SW480 (cell line): ENCODE data around the gene TMEM238L.

Experiments
- DNase-seq: peaks from one replicate; pipeline ENCODE4 v3.0.0-alpha.2; 2016; ENCODE audit warnings: low spot score

Gene TMEM238L

GRCh38 chr17:10804546-10804945 is 647 bp upstream of the TMEM238L start:
- DNase-seq: no peak

GRCh38 chr17:10803350-10803749 is 549 bp downstream of the TMEM238L start:
- no peak for DNase-seq

- no peak for DNase-seq
Measured at GRCh38 chr17:10802496-10803284, 1.2 kb downstream of the TMEM238L start.

- no peak for DNase-seq
Measured at GRCh38 chr17:10799407-10799806, 4.5 kb downstream of the TMEM238L start.

GRCh38 chr17:10798910-10799309 is 5.0 kb downstream of the TMEM238L start:
- no peak for DNase-seq

GRCh38 chr17:10798332-10798749 is 5.6 kb downstream of the TMEM238L start:
- no peak for DNase-seq

- DNase-seq: no peak
Measured at GRCh38 chr17:10797476-10798328, 6.2 kb downstream of the TMEM238L start.

- no peak for DNase-seq
Measured at GRCh38 chr17:10793816-10794215, 10.1 kb downstream of the TMEM238L start.

GRCh38 chr17:10793256-10793655 is 10.6 kb downstream of the TMEM238L start:
- no peak for DNase-seq

- DNase-seq: no peak
Measured at GRCh38 chr17:10792151-10792550, 11.7 kb downstream of the TMEM238L start.

GRCh38 chr17:10790491-10791401 is 13.2 kb downstream of the TMEM238L start:
- no peak for DNase-seq

- DNase-seq: no peak
Measured at GRCh38 chr17:10789694-10790271, 14.1 kb downstream of the TMEM238L start.

- no peak for DNase-seq
Measured at GRCh38 chr17:10787306-10788045, 16.4 kb downstream of the TMEM238L start.

GRCh38 chr17:10785295-10785694 is 18.6 kb downstream of the TMEM238L start:
- DNase-seq: no peak

- DNase-seq: no peak
Measured at GRCh38 chr17:10779609-10780008, 24.3 kb downstream of the TMEM238L start.

GRCh38 chr17:10777890-10778289 is 26.0 kb downstream of the TMEM238L start:
- DNase-seq: no peak

GRCh38 chr17:10777131-10777807 is 26.6 kb downstream of the TMEM238L start:
- DNase-seq: no peak

GRCh38 chr17:10776381-10776780 is 27.5 kb downstream of the TMEM238L start:
- DNase-seq: no peak

- DNase-seq: no peak
Measured at GRCh38 chr17:10775740-10776356, 28.1 kb downstream of the TMEM238L start.

GRCh38 chr17:10775058-10775457 is 28.8 kb downstream of the TMEM238L start:
- no peak for DNase-seq
